Lung (tissue), 12 donors: ENCODE measurements around the gene CSNK1A1L. TPM values are rescaled to one million over a fixed set of nuclear protein-coding genes. Genes with fewer than 3 reads are reported as not detected.

Source experiments
- ATAC-seq: fragments of 200-7000 bp; cut with Tn5 transposase; one replicate; pipeline ENCODE4 v1.9.1; 2020; ENCODE audit warnings: moderate number of reproducible peaks; ENCODE audit not compliant: insufficient read depth, low FRiP score
- DNase-seq, 3 donors: peaks; one replicate each; pipeline ENCODE4 v3.0.0-alpha.2; 2013 to 2017
- H3K27ac ChIP-seq, 2 donors: one replicate each; pipeline ENCODE4 v1.5.1; 2013; ENCODE audit warnings: mild to moderate bottlenecking in 2 of 2, moderate library complexity in 2 of 2, control low read depth in 1 of 2, inconsistent platforms in 1 of 2, low read depth in 1 of 2, low read length in 1 of 2
- H3K27me3 ChIP-seq, 3 donors: one replicate each; pipeline ENCODE4 v1.5.1; 2013; ENCODE audit warnings: low read length in 2 of 3; ENCODE audit not compliant: control insufficient read depth in 3 of 3, insufficient read depth in 3 of 3
- H3K36me3 ChIP-seq, 4 donors: one replicate each; pipeline ENCODE4 v1.5.1; 2013; ENCODE audit warnings: low read length in 4 of 4, mild to moderate bottlenecking in 1 of 4, moderate library complexity in 1 of 4; ENCODE audit not compliant: control insufficient read depth in 4 of 4, insufficient read depth in 4 of 4
- H3K4me1 ChIP-seq, 5 donors: one replicate each; pipeline ENCODE4 v1.5.1; 2013; ENCODE audit warnings: low read length in 5 of 5, mild to moderate bottlenecking in 2 of 5, moderate library complexity in 1 of 5; ENCODE audit not compliant: control insufficient read depth in 5 of 5, insufficient read depth in 5 of 5
- H3K4me3 ChIP-seq: one replicate; pipeline ENCODE4 v1.5.1; 2013; ENCODE audit warnings: mild to moderate bottlenecking, control low read depth, moderate library complexity
- H3K9ac ChIP-seq, 2 donors: one replicate each; pipeline ENCODE4 v1.5.1; 2013; ENCODE audit warnings: low read length in 2 of 2, control low read depth in 1 of 2; ENCODE audit not compliant: insufficient read depth in 1 of 2
- H3K9me3 ChIP-seq, 4 donors: one replicate each; pipeline ENCODE4 v1.5.1; 2013; ENCODE audit warnings: low read length in 3 of 4, mild to moderate bottlenecking in 1 of 4, moderate library complexity in 1 of 4; ENCODE audit not compliant: control insufficient read depth in 4 of 4, insufficient read depth in 3 of 4
- WGBS, 2 donors: extraction: QIAGEN DNeasy Blood & Tissue Kit; methylation state at CpG; one replicate each; pipeline ENCODE4 v1.1.7; 2013; 5-methylcytosine and 5-hydroxymethylcytosine counted together
- polyA plus RNA-seq, 2 donors: library from polyadenylated mRNA; stranded (reverse); fragments of 200-250 nt; gene quantifications; one replicate each; pipeline ENCODE4 v1.2.1, GENCODE V29; 2013
- total RNA-seq, 2 donors: library from RNA; depleted of rRNA in 1 of 2; stranded (reverse); fragments of >200 nt in 1 of 2; gene quantifications; one replicate each; pipeline ENCODE4 v1.2.1, GENCODE V29; 2014 to 2021
- TF ChIP-seq, protein P1 (sequence below): IDR thresholded peaks from 2 replicates; pipeline ENCODE4 v1.5.1; 2012; ENCODE audit warnings: mild to moderate bottlenecking; ENCODE audit errors: control extremely low read depth, extremely low read depth
- donor health status: control.
- donor health status: control.
- donor health status: Bipolar disorder and iron deficiency.
- donor health status: healthy.
- donor health status: DM: yes; HTN: yes; CAD: no.

Gene CSNK1A1L
- total and polyA plus RNA-seq, 4 donors = not detected

DNA sequence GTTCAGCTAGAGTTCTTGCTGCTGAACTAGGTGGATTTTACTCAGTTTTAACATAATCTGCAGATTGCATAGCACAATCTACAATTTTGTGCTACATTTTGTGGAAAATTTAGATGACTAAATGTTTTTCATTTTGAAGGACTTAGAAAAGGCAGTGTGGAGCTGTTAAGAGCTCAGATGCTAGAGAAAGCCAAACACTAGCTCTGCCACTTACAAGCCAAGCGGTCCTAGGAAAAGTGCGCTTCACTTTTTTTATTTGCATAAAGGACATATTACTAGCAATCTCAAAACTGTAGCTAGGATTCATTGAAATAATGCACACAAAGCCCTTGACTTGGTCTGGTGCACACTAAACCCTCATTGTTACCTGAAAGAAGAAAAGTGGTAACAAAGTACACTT lies 8.1 kb upstream of the CSNK1A1L start:
- TF ChIP-seq, protein P1, sequence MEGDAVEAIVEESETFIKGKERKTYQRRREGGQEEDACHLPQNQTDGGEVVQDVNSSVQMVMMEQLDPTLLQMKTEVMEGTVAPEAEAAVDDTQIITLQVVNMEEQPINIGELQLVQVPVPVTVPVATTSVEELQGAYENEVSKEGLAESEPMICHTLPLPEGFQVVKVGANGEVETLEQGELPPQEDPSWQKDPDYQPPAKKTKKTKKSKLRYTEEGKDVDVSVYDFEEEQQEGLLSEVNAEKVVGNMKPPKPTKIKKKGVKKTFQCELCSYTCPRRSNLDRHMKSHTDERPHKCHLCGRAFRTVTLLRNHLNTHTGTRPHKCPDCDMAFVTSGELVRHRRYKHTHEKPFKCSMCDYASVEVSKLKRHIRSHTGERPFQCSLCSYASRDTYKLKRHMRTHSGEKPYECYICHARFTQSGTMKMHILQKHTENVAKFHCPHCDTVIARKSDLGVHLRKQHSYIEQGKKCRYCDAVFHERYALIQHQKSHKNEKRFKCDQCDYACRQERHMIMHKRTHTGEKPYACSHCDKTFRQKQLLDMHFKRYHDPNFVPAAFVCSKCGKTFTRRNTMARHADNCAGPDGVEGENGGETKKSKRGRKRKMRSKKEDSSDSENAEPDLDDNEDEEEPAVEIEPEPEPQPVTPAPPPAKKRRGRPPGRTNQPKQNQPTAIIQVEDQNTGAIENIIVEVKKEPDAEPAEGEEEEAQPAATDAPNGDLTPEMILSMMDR = no peak
- no peak overlapping the region for H3K9ac ChIP-seq
- peaks cover 0 to 15% (median 2%) of the 10 kb centered on the region in 5 donors for H3K4me1 ChIP-seq
- H3K4me3 ChIP-seq = no peak overlapping the region
- DNase-seq = peak in 1 of 3 donors; percentile 51
- no peaks in the 10 kb centered on the region for H3K36me3 ChIP-seq
- no peaks in the 10 kb centered on the region for H3K27me3 ChIP-seq
- no peaks in the 10 kb centered on the region for H3K9me3 ChIP-seq
- WGBS, 2 donors = 79 to 91% methylated on average over 2 of the region's 2 CpGs
- ATAC-seq = no peak
- no peak overlapping the region for H3K27ac ChIP-seq

DNA sequence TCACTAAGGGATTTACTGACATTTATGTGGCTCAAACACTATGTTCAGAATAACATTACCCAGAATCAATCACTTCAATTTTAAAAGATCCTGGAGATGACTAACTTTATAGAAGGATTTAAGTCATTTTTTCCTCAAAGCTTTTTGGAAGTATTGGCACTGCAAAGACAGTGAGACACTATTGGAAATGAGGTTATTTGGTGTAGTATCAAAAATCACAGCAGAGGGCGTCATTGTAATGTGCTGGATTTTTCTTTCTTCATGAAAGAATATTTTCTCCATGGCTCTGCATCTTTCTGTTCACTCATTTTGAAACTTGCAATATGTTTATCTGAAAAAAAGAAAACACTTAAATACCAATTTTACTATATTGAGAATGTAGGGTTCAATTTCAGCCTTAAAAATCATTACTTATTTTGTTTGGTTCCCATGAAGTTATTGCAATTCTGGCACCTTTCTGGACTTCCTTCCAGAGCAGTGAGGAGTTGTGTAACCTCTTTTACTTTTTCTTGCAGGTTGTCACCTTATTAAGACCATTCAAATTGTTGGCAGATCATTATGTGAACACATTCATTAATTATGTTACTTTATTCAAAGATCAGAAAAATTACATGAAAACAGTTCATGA lies 3.7 kb upstream of the CSNK1A1L start:
- peak; percentile 53 for ATAC-seq
- no peak overlapping the region for H3K4me3 ChIP-seq
- no peak overlapping the region for H3K27ac ChIP-seq

GRCh38 chr13:37107868-37108267 lies 2.4 kb upstream of the CSNK1A1L start:
- TF ChIP-seq, protein P1 = no peak
- Histone ChIP-seq H3K27ac (no peak overlapping the region), H3K9ac (no peak overlapping the region), H3K4me3 (no peak overlapping the region), H3K36me3 (no peaks in the 10 kb centered on the region), H3K4me1 (peaks cover 0 to 17% (median 0%) of the 10 kb centered on the region in 5 donors), H3K9me3 (no peaks in the 10 kb centered on the region), H3K27me3 (no peaks in the 10 kb centered on the region)
- ATAC-seq (no peak), DNase-seq (no peak)
- WGBS, 2 donors = 90 to 93% methylated on average over 1 of the region's 1 CpG

More for the DNA sequence above, 3.7 kb upstream of the CSNK1A1L start:
- Histone ChIP-seq H3K9ac (peak overlapping the region in 1 of 2 donors; percentile 38), H3K27me3 (no peaks in the 10 kb centered on the region), H3K9me3 (no peaks in the 10 kb centered on the region), H3K36me3 (no peaks in the 10 kb centered on the region), H3K4me1 (peaks cover 0 to 17% (median 0%) of the 10 kb centered on the region in 5 donors)
- TF ChIP-seq, protein P1 = peak; percentile 20
- peak; percentile 27 to 90 (median 90) for DNase-seq
- 15 to 16% methylated on average over 1 of the region's 1 CpG for WGBS, 2 donors
